ENCODE data around the gene MCIDAS. TPM values are rescaled to one million over a fixed set of nuclear protein-coding genes. Genes with fewer than 3 reads are reported as not detected.

The MCIDAS gene
- 2.9 and 3.5 TPM in 2 replicates for total RNA-seq (2014; rRNA removed; shearing (Covaris generic))

DNA sequence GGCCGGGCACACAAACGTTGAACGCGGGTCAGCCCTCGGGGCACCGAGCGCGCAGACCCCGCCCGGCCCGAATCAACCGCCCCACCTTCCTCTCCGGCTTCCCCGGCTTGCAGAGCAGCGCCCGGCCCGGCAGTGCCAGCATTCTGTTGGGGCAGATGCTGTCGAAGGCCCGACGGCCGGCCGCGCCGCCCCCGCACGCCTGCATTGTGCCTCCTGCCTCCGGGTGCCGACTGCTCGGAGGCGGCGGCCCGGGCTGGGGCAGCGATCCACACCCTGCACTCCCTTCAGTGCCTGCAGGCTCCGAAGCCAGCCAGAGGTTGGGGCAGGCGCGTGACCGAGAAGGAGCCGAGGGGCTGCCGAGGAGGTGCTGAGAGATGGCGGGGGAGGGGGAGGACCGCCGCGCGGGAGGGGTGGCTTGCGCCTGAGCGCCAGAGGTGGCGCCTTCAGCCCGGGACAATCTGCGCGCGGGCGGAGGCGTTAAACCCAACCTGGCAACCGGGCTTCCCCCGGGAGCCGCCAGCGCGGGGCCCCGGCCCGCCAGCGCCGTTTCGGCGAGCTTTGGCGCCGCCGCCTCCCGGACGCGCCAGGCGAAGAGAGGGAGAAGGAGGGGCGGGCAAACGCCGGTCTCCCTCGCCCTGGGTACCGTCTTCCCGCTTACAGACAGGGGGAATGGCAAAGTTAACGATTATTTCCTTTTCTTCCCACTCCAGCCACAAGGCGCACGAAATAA lies at the start of gene MCIDAS:
Gene MCIDAS (minus strand): TSS at position 382 of the 730 bp plus-strand sequence. CDS start 177 bp downstream, at position 205.

GRCh38 chr5:55232985-55233928 lies 6.1 kb upstream of the MCIDAS start, which contains the start of gene CCNO:
TSS of gene CCNO (minus strand) at chr5:55233608. CDS start at chr5:55233523, 85 bp downstream.

DNA sequence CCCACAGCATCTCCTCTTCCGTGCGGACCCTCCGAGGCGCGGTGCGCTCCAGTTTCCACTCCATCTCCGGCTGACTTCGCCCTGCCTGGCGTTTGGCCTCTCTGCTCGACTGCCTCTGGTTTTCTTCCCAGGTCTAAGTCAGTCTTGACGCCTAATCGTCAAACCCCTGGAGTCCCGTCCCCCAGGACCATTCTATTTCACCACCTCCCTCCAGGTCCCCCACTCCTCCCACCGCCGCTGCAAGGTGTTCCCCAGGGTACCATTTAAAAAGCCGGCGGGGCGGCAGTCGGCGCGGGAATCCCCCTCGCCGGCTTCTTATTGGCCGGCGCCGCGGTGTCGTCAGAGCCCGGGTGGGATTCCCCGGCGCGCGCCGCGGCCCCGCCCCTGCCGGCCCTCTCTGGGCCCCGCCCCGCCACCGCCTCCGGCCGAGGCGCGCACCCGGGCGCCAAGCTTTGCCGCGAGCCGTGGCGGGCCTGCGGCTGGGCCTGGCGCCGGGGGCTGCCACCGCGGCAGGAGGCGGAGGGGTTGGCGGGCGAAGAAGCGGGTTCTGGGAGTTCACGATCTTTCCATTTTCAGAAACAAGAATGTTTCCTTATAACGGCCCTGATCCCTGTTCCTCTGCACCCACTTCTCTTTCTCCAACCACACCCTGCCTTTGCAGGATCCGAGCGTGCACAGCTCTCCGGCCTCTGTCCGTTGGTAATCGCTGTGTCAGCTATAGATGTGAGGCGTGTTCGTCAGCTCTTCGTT lies 54.0 kb downstream of the MCIDAS start, which contains the start of gene CDC20B:
Gene CDC20B (minus strand): TSS at position 241 of the 750 bp plus-strand sequence. CDS start 177 bp downstream, at position 64.

Small RNA genes lying within 50 kb of the gene (small RNA-seq; reads per million reads assigned to genes)
- not detected for gene MIR449A
- not detected for gene MIR449B
- 0.33 reads per million for gene MIR449C

Other genes starting within 250 kb of the MCIDAS start
- 18.3 and 21.5 TPM in 2 replicates for gene ESM1, start 241.7 kb downstream of the MCIDAS start, total RNA-seq (2014; rRNA removed; shearing (Covaris generic))
- gene GZMK, start 203.1 kb downstream of the MCIDAS start, total RNA-seq (2014; rRNA removed; shearing (Covaris generic)): not detected in 2 replicates
- gene GZMA, start 124.7 kb downstream of the MCIDAS start, total RNA-seq (2014; rRNA removed; shearing (Covaris generic)): not detected in 2 replicates
- gene GPX8, start 67.1 kb downstream of the MCIDAS start, total RNA-seq (2014; rRNA removed; shearing (Covaris generic)): 33.2 and 39.3 TPM in 2 replicates
- gene CDC20B, start 54.1 kb downstream of the MCIDAS start, total RNA-seq (2014; rRNA removed; shearing (Covaris generic)): not detected in 2 replicates
- gene CCNO, start 6.3 kb upstream of the MCIDAS start, total RNA-seq (2014; rRNA removed; shearing (Covaris generic)): 8.7 and 9.3 TPM in 2 replicates
- gene DHX29, start 80.4 kb upstream of the MCIDAS start, total RNA-seq (2014; rRNA removed; shearing (Covaris generic)): 22.7 and 24.1 TPM in 2 replicates
- 106 and 157 TPM in 2 replicates for gene MTREX, start 80.7 kb upstream of the MCIDAS start, total RNA-seq (2014; rRNA removed; shearing (Covaris generic))